GM12892 (cell line): ENCODE data around the gene AMDHD2.
"Not testable (repeated sequence)": the region's sequence is repeated elsewhere in the genome, so short reads cannot be mapped to it uniquely, and the experiment has no call there.

Source experiments
- POLR2A ChIP-seq: IDR thresholded peaks from 2 replicates; pipeline ENCODE4 v1.6.1; 2011; ENCODE audit warnings: low read depth, low read length, control low read depth
- POLR2AphosphoS5 ChIP-seq: IDR thresholded peaks from 2 replicates; pipeline ENCODE4 v1.6.1; 2011; ENCODE audit warnings: low read depth, low read length, control low read depth
- TAF1 ChIP-seq: IDR thresholded peaks from 2 replicates; pipeline ENCODE4 v1.6.1; 2011; ENCODE audit warnings: low read depth, mild to moderate bottlenecking, control low read depth, low read length, borderline replicate concordance

GRCh38 chr16:2539192-2539844, 19.1 kb downstream of the AMDHD2 start:
- not testable (repeated sequence) for TF ChIP-seq POLR2A, POLR2AphosphoS5, TAF1
